Neural progenitor cell (in vitro differentiated cells): ENCODE data around the gene LSM14A. TPM values are rescaled to one million over a fixed set of nuclear protein-coding genes. Genes with fewer than 3 reads are reported as not detected.
A peak's percentile ranks its signal among the peaks of the same experiment; 100 is the strongest.

ENCODE experiments used
- DNase-seq: peaks from one replicate; pipeline ENCODE4 v3.0.0-alpha.2; 2016; ENCODE audit warnings: low spot score
- H2AFZ ChIP-seq: fragments of 200-600 bp; sonication (generic); replicated peaks from 2 replicates; pipeline ENCODE4 v1.6.1; 2016; ENCODE audit warnings: antibody characterized with exemption
- H3F3A ChIP-seq: fragments of 200-600 bp; sonication (generic); 2 replicates; pipeline ENCODE4 v1.6.1; 2016; ENCODE audit warnings: antibody characterized with exemption, low read depth
- H3K27ac ChIP-seq: fragments of 200-600 bp; sonication (generic); 2 replicates; pipeline ENCODE4 v1.5.1; 2016; ENCODE audit warnings: mild to moderate bottlenecking
- H3K27me3 ChIP-seq: fragments of 200-600 bp; sonication (generic); 2 replicates; pipeline ENCODE4 v1.6.1; 2016; ENCODE audit warnings: mild to moderate bottlenecking, moderate library complexity
- H3K36me3 ChIP-seq: fragments of 200-600 bp; sonication (generic); 2 replicates; pipeline ENCODE4 v1.5.1; 2016
- H3K4me1 ChIP-seq: fragments of 200-600 bp; sonication (generic); 2 replicates; pipeline ENCODE4 v1.6.1; 2016; ENCODE audit warnings: mixed run types
- H3K4me2 ChIP-seq: fragments of 200-600 bp; sonication (generic); 2 replicates; pipeline ENCODE4 v1.6.1; 2016
- H3K4me3 ChIP-seq: fragments of 200-600 bp; sonication (generic); 2 replicates; pipeline ENCODE4 v1.5.1; 2016
- H3K79me2 ChIP-seq: fragments of 200-600 bp; sonication (generic); 2 replicates; pipeline ENCODE4 v1.6.1; 2016; ENCODE audit warnings: low read depth
- H3K9ac ChIP-seq: fragments of 200-600 bp; sonication (generic); 2 replicates; pipeline ENCODE4 v1.6.1; 2016
- H3K9me3 ChIP-seq: fragments of 200-600 bp; sonication (generic); 2 replicates; pipeline ENCODE4 v1.5.1; 2016; ENCODE audit warnings: low read depth
- H4K20me1 ChIP-seq: fragments of 200-600 bp; sonication (generic); 2 replicates; pipeline ENCODE4 v1.6.1; 2016; ENCODE audit warnings: low read depth
- H3K27ac Mint-ChIP-seq: 3 replicates; pipeline ENCODE4 v1.8.0; 2021; ENCODE audit warnings: mixed read lengths
- H3K27me3 Mint-ChIP-seq: 2 replicates; pipeline ENCODE4 v1.8.0; 2022; ENCODE audit warnings: low read depth, mild to moderate bottlenecking, inconsistent platforms, moderate library complexity, mixed read lengths; ENCODE audit not compliant: insufficient read depth
- H3K36me3 Mint-ChIP-seq: 3 replicates; pipeline ENCODE4 v1.8.0; 2021; ENCODE audit warnings: mixed read lengths
- H3K4me1 Mint-ChIP-seq: 3 replicates; pipeline ENCODE4 v1.8.0; 2021; ENCODE audit warnings: mixed read lengths
- H3K4me3 Mint-ChIP-seq: 3 replicates; pipeline ENCODE4 v1.8.0; 2021; ENCODE audit warnings: mild to moderate bottlenecking, moderate library complexity, mixed read lengths
- H3K9me3 Mint-ChIP-seq: 3 replicates; pipeline ENCODE4 v1.8.0; 2020; ENCODE audit warnings: mixed read lengths
- CTCF ChIP-seq: fragments of 200-600 bp; sonication (generic); IDR thresholded peaks from 2 replicates; pipeline ENCODE4 v1.5.1; 2017; ENCODE audit warnings: antibody characterized with exemption, mild to moderate bottlenecking
- EZH2 ChIP-seq: fragments of 200-600 bp; sonication (generic); IDR thresholded peaks from 2 replicates; pipeline ENCODE4 v1.6.1; 2017; ENCODE audit warnings: antibody characterized with exemption, mild to moderate bottlenecking, moderate library complexity
- EZH2phosphoT487 ChIP-seq: fragments of 200-600 bp; sonication (generic); IDR thresholded peaks from 2 replicates; pipeline ENCODE4 v1.6.1; 2017; ENCODE audit warnings: antibody characterized with exemption
- total RNA-seq: library from RNA; depleted of rRNA; stranded (reverse); fragments of >200 nt; gene quantifications from 2 replicates; pipeline ENCODE4 v1.2.3, GENCODE V29; 2015; ENCODE audit warnings: low replicate concordance

LSM14A gene
- total RNA-seq, 1 donor from 2014 or later, result 152 TPM

- Histone ChIP-seq H4K20me1 (peaks cover 64% of the 10 kb centered on the region), H3K27me3 (no peaks in the 10 kb centered on the region), H3K9ac (no peak overlapping the region), H2AFZ (no peak overlapping the region), H3K4me3 (no peak overlapping the region), H3K79me2 (peaks cover 86% of the 10 kb centered on the region), H3K4me2 (no peak overlapping the region), H3F3A (peaks cover 9% of the 10 kb centered on the region), H3K4me1 (peaks cover 11% of the 10 kb centered on the region), H3K27ac (no peak overlapping the region), H3K36me3 (no peaks in the 10 kb centered on the region), H3K9me3 (no peaks in the 10 kb centered on the region)
- TF ChIP-seq EZH2phosphoT487, result no peak
- TF ChIP-seq EZH2, result no peak
- no peak for TF ChIP-seq CTCF
- Mint-ChIP-seq H3K36me3 (peaks cover 3% of the 10 kb centered on the region), H3K9me3 (no peaks in the 10 kb centered on the region), H3K27me3 (no peaks in the 10 kb centered on the region), H3K4me3 (no peak overlapping the region), H3K27ac (no peak overlapping the region), H3K4me1 (peaks cover 33% of the 10 kb centered on the region)
- no peak for DNase-seq
Measured at GRCh38 chr19:34261334-34262109, 89.2 kb downstream of the LSM14A start.

- H3K4me3 ChIP-seq, result no peak overlapping the region
- peaks cover 86% of the 10 kb centered on the region for H3K79me2 ChIP-seq
- no peak overlapping the region for H3K4me2 ChIP-seq
- H3K9ac ChIP-seq, result no peak overlapping the region
- H3K4me1 Mint-ChIP-seq, result peaks cover 26% of the 10 kb centered on the region
- TF ChIP-seq EZH2phosphoT487 (no peak), EZH2 (no peak), CTCF (no peak)
- H4K20me1 ChIP-seq, result peaks cover 63% of the 10 kb centered on the region
- peaks cover 3% of the 10 kb centered on the region for H3K36me3 Mint-ChIP-seq
- no peak overlapping the region for H2AFZ ChIP-seq
- H3K4me1 ChIP-seq, result peaks cover 16% of the 10 kb centered on the region
- no peaks in the 10 kb centered on the region for H3K27me3 ChIP-seq
- no peak for DNase-seq
- peaks cover 9% of the 10 kb centered on the region for H3F3A ChIP-seq
- peak overlapping the region; percentile 3 for H3K27ac Mint-ChIP-seq
- no peaks in the 10 kb centered on the region for H3K9me3 Mint-ChIP-seq
- H3K27me3 Mint-ChIP-seq, result no peaks in the 10 kb centered on the region
- H3K27ac ChIP-seq, result no peak overlapping the region
- H3K4me3 Mint-ChIP-seq, result no peak overlapping the region
- H3K36me3 ChIP-seq, result no peaks in the 10 kb centered on the region
- no peaks in the 10 kb centered on the region for H3K9me3 ChIP-seq
Measured at GRCh38 chr19:34263745-34264237, 91.5 kb downstream of the LSM14A start.

GRCh38 chr19:34265221-34265650 lies 92.9 kb downstream of the LSM14A start:
- H3K79me2 ChIP-seq, result peaks cover 85% of the 10 kb centered on the region
- TF ChIP-seq CTCF (no peak), EZH2phosphoT487 (no peak), EZH2 (no peak)

More at GRCh38 chr19:34265221-34265650, 92.9 kb downstream of the LSM14A start:
- no peak for DNase-seq
- Histone ChIP-seq H3K4me2 (no peak overlapping the region), H3K9me3 (no peaks in the 10 kb centered on the region), H2AFZ (no peak overlapping the region), H3K4me1 (peaks cover 16% of the 10 kb centered on the region), H3K9ac (no peak overlapping the region), H3K27ac (no peak overlapping the region), H3F3A (peaks cover 9% of the 10 kb centered on the region), H3K4me3 (no peak overlapping the region), H3K36me3 (no peaks in the 10 kb centered on the region), H3K27me3 (no peaks in the 10 kb centered on the region), H4K20me1 (peaks cover 68% of the 10 kb centered on the region)
- H3K4me1 Mint-ChIP-seq, result peaks cover 30% of the 10 kb centered on the region
- no peaks in the 10 kb centered on the region for H3K27me3 Mint-ChIP-seq
- H3K4me3 Mint-ChIP-seq, result no peak overlapping the region
- no peak overlapping the region for H3K27ac Mint-ChIP-seq
- H3K9me3 Mint-ChIP-seq, result no peaks in the 10 kb centered on the region
- H3K36me3 Mint-ChIP-seq, result peaks cover 3% of the 10 kb centered on the region
